ENCODE measurements around the gene ALOXE3.

- TF ChIP-seq CTCF (IDR thresholded peaks at IDR 0.05 in 4 of 5, conservative IDR thresholded peaks at IDR 0.05 in 1 of 5) (no peak), POLR2A (IDR thresholded peaks at IDR 0.05) (no peak)
Observed at GRCh38 chr17:8147141-8147804, 29.0 kb upstream of the ALOXE3 start.
